SU-DHL-6 (cell line): ENCODE results near the gene ZCCHC17.

ENCODE experiments used
- EZH2phosphoT487 ChIP-seq: fragments of 200-600 bp; sonication (generic), shearing (Covaris generic); conservative IDR thresholded peaks from 2 replicates; pipeline ENCODE4 v1.6.1; 2018; ENCODE audit warnings: mild to moderate bottlenecking, antibody characterized with exemption, low read length, moderate library complexity, mixed read lengths
- TF ChIP-seq, protein P1 (sequence below): fragments of 200-600 bp; sonication (generic); IDR thresholded peaks from one replicate; pipeline ENCODE4 v1.5.1; 2017; ENCODE audit warnings: antibody characterized with exemption, mild to moderate bottlenecking, low read length, moderate library complexity; ENCODE audit not compliant: insufficient read depth, poor library complexity, severe bottlenecking

DNA sequence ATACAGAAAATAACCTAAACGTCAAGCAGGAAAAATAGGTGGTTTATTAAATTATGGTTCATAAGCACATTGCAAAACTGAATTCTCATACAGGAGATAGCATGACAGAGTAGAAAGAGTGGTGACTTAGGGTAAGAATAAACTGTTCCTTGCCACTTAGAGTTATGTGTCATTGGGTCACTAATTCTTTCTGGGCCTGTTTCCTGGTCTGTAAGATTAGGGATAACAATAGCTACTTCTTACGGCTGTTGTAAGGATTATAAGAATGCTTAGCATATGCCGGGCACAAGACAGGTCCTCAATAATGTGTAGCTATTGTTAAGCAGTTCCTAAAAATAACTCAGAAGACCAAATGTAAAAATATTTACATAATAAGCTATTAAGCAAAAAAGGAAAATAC, 24.5 kb upstream of the ZCCHC17 start:
- TF ChIP-seq, protein P1, sequence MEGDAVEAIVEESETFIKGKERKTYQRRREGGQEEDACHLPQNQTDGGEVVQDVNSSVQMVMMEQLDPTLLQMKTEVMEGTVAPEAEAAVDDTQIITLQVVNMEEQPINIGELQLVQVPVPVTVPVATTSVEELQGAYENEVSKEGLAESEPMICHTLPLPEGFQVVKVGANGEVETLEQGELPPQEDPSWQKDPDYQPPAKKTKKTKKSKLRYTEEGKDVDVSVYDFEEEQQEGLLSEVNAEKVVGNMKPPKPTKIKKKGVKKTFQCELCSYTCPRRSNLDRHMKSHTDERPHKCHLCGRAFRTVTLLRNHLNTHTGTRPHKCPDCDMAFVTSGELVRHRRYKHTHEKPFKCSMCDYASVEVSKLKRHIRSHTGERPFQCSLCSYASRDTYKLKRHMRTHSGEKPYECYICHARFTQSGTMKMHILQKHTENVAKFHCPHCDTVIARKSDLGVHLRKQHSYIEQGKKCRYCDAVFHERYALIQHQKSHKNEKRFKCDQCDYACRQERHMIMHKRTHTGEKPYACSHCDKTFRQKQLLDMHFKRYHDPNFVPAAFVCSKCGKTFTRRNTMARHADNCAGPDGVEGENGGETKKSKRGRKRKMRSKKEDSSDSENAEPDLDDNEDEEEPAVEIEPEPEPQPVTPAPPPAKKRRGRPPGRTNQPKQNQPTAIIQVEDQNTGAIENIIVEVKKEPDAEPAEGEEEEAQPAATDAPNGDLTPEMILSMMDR = no peak
- no peak for TF ChIP-seq EZH2phosphoT487
